K562 (cell line): ENCODE data around the gene YKT6. TPM values are rescaled to one million over a fixed set of nuclear protein-coding genes. Genes with fewer than 3 reads are reported as not detected.

Experiments
- CTCF ChIP-seq, 3 experiments: IDR thresholded peaks in 2 of 3; conservative IDR thresholded peaks in 1 of 3; 2 replicates each; pipeline ENCODE4 v1.5.1; 2011 to 2012; ENCODE audit warnings: low read length in 3 of 3, mild to moderate bottlenecking in 3 of 3, control low read depth in 2 of 3, improper control_type of control experiment in 1 of 3, inconsistent platforms in 1 of 3, low read depth in 1 of 3, mixed read lengths in 1 of 3, moderate library complexity in 1 of 3; ENCODE audit not compliant: insufficient read depth in 2 of 3
- E2F5 ChIP-seq: sonication (generic); formaldehyde crosslinking; IDR thresholded peaks from 2 replicates; pipeline ENCODE4 v1.8.0; 2022; ENCODE audit warnings: mild to moderate bottlenecking, missing genetic modification reagents
- MCM5 ChIP-seq: fragments of 450-650 bp; IDR thresholded peaks from 2 replicates; pipeline ENCODE4 v1.6.1; 2016; ENCODE audit warnings: low read depth
- STAG1 ChIP-seq: sonication (generic); formaldehyde crosslinking; IDR thresholded peaks from 2 replicates; pipeline ENCODE4 v1.5.0; 2020; ENCODE audit warnings: missing genetic modification reagents, borderline replicate concordance
- ZNF431 ChIP-seq: sonication (generic); formaldehyde crosslinking; IDR thresholded peaks from 2 replicates; pipeline ENCODE4 v1.8.0; 2022; ENCODE audit warnings: mild to moderate bottlenecking, missing genetic modification reagents
- ZNF592 ChIP-seq: fragments of 450-650 bp; IDR thresholded peaks from 2 replicates; pipeline ENCODE4 v1.6.1; 2017; ENCODE audit warnings: antibody characterized with exemption, mild to moderate bottlenecking
- polyA plus RNA-seq, 8 experiments: library from polyadenylated mRNA; depleted of rRNA in 4 of 8; stranded (reverse) in 5 of 8; unstranded in 3 of 8; fragments of >200 nt; fragmentation: Nextera tagmentation in 2 of 8; fragmentation: Illumina TruSeq in 1 of 8; extraction: Ambion mirVana in 2 of 8; extraction: Trizol in 1 of 8; gene quantifications; 2 replicates each; pipeline versions ENCODE4 v1.2.1 to v1.2.3, GENCODE V29; 2011 to 2014; ENCODE audit warnings: inconsistent platforms in 1 of 8, missing spikeins in 1 of 8
- total RNA-seq, 7 experiments: library from RNA; depleted of rRNA in 6 of 7; stranded (reverse); fragments of >200 nt in 6 of 7; fragmentation: Illumina TruSeq in 2 of 7; extraction: Trizol in 2 of 7; gene quantifications; 2 replicates each; pipeline versions ENCODE4 v1.2.1 to v1.2.3, GENCODE V29; 2011 to 2021; ENCODE audit warnings: low replicate concordance in 1 of 7
- TF ChIP-seq, protein P1 (sequence below): sonication (generic); formaldehyde crosslinking; IDR thresholded peaks from 2 replicates; pipeline ENCODE4 v1.8.1; 2023; ENCODE audit warnings: mild to moderate bottlenecking, missing genetic modification reagents
- TF ChIP-seq, protein P2 (sequence below), 2 experiments: fragments of 450-650 bp; formaldehyde crosslinking in 1 of 2; IDR thresholded peaks; 2 replicates each; pipeline versions ENCODE4 v1.4.0 to v1.6.1; 2014 to 2020; ENCODE audit warnings: mild to moderate bottlenecking in 2 of 2, borderline replicate concordance in 1 of 2, low read depth in 1 of 2

Gene YKT6
- total and polyA plus RNA-seq, 9 of the 15 experiments (the other 6 are each of a cell fraction or from before 2014, with no cell fraction given), result 1.6 to 90.6 (median 75.1) TPM

GRCh38 chr7:44221231-44221791 lies 20.5 kb downstream of the YKT6 start (continued):
- peak; percentile 61; the same call in 1 of the 2 replicates for TF ChIP-seq ZNF592
- TF ChIP-seq ZNF431 (CRISPR knock-in tag), result peak; percentile 85
- TF ChIP-seq, protein P1, sequence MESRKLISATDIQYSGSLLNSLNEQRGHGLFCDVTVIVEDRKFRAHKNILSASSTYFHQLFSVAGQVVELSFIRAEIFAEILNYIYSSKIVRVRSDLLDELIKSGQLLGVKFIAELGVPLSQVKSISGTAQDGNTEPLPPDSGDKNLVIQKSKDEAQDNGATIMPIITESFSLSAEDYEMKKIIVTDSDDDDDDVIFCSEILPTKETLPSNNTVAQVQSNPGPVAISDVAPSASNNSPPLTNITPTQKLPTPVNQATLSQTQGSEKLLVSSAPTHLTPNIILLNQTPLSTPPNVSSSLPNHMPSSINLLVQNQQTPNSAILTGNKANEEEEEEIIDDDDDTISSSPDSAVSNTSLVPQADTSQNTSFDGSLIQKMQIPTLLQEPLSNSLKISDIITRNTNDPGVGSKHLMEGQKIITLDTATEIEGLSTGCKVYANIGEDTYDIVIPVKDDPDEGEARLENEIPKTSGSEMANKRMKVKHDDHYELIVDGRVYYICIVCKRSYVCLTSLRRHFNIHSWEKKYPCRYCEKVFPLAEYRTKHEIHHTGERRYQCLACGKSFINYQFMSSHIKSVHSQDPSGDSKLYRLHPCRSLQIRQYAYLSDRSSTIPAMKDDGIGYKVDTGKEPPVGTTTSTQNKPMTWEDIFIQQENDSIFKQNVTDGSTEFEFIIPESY (CRISPR knock-in tag), result peak; percentile 91
- TF ChIP-seq MCM5, result no peak
- 0 out of 2 replicates have a peak, but pooled peaks have one; percentile 34 for TF ChIP-seq STAG1 (CRISPR knock-in tag)
- peak; percentile 39 to 51 (median 41); a peak in 5 of 6 replicates for TF ChIP-seq CTCF (IDR thresholded peaks at IDR 0.05 in 2 of 3, conservative IDR thresholded peaks at IDR 0.05 in 1 of 3; ENCODE audit: insufficient read depth in 2 of 3, low read depth in 1 of 3, low read length in 3 of 3)
- 0 out of 2 replicates have a peak, but pooled peaks have one; percentile 70 for TF ChIP-seq E2F5 (CRISPR knock-in tag)
- TF ChIP-seq, protein P2, sequence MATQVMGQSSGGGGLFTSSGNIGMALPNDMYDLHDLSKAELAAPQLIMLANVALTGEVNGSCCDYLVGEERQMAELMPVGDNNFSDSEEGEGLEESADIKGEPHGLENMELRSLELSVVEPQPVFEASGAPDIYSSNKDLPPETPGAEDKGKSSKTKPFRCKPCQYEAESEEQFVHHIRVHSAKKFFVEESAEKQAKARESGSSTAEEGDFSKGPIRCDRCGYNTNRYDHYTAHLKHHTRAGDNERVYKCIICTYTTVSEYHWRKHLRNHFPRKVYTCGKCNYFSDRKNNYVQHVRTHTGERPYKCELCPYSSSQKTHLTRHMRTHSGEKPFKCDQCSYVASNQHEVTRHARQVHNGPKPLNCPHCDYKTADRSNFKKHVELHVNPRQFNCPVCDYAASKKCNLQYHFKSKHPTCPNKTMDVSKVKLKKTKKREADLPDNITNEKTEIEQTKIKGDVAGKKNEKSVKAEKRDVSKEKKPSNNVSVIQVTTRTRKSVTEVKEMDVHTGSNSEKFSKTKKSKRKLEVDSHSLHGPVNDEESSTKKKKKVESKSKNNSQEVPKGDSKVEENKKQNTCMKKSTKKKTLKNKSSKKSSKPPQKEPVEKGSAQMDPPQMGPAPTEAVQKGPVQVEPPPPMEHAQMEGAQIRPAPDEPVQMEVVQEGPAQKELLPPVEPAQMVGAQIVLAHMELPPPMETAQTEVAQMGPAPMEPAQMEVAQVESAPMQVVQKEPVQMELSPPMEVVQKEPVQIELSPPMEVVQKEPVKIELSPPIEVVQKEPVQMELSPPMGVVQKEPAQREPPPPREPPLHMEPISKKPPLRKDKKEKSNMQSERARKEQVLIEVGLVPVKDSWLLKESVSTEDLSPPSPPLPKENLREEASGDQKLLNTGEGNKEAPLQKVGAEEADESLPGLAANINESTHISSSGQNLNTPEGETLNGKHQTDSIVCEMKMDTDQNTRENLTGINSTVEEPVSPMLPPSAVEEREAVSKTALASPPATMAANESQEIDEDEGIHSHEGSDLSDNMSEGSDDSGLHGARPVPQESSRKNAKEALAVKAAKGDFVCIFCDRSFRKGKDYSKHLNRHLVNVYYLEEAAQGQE (IDR thresholded peaks at IDR 0.05; ENCODE audit: borderline replicate concordance), result 0 out of 2 replicates have a peak, but pooled peaks have one; percentile 4
- TF ChIP-seq, protein P2 (CRISPR knock-in tag; IDR thresholded peaks at IDR 0.05; ENCODE audit: low read depth), result no peak
